Thyroid gland (tissue), 4 donors: ENCODE measurements around the gene C2orf66. TPM values are rescaled to one million over a fixed set of nuclear protein-coding genes. Genes with fewer than 3 reads are reported as not detected.

Experiments
- DNase-seq, 2 donors: peaks; one replicate each; pipeline ENCODE4 v3.0.0-alpha.2; 2019
- H3K27ac ChIP-seq, 3 donors: fragments of 200-600 bp; sonication (generic); 1 replicate in 2 of 3; 2 replicates in 1 of 3; pipeline ENCODE4 v1.5.1; 2016 to 2019; ENCODE audit warnings: mild to moderate bottlenecking in 1 of 3, moderate library complexity in 1 of 3
- H3K27me3 ChIP-seq: fragments of 200-600 bp; sonication (generic); one replicate; pipeline ENCODE4 v1.5.1; 2019
- H3K36me3 ChIP-seq, 2 donors: fragments of 200-600 bp; sonication (generic); one replicate each; pipeline ENCODE4 v1.5.1; 2016 to 2019
- H3K4me1 ChIP-seq, 2 donors: fragments of 200-600 bp; sonication (generic); one replicate each; pipeline ENCODE4 v1.5.1; 2017 to 2019
- H3K4me3 ChIP-seq, 3 donors: fragments of 200-600 bp; sonication (generic); replicated peaks in 1 of 3; 1 replicate in 2 of 3; 2 replicates in 1 of 3; pipeline ENCODE4 v1.5.1; 2016; ENCODE audit warnings: mild to moderate bottlenecking in 1 of 3
- H3K9me3 ChIP-seq: fragments of 200-600 bp; sonication (generic); one replicate; pipeline ENCODE4 v1.5.1; 2017
- POLR2A ChIP-seq, 2 donors: fragments of 450-650 bp; IDR thresholded peaks; one replicate each; pipeline ENCODE4 v1.6.1; 2017; ENCODE audit warnings: antibody characterized with exemption in 2 of 2, mild to moderate bottlenecking in 2 of 2, moderate library complexity in 1 of 2
- WGBS, 2 donors: methylation state at CpG; one replicate each; pipeline ENCODE4 v1.1.5; 2017; 5-methylcytosine and 5-hydroxymethylcytosine counted together
- intact Hi-C: fragments of 100-400 bp; cut with DNase I; formaldehyde crosslinking; loops from one replicate; pipeline ENCODE4 v1.15.1; 2023
- total RNA-seq, 4 donors: library from RNA; depleted of rRNA; stranded (reverse); fragments of >200 nt; gene quantifications; one replicate each; pipeline ENCODE4 v1.2.3, GENCODE V29; 2016
- TF ChIP-seq, protein P1 (sequence below), 6 experiments: fragments of 200-600 bp in 3 of 6; fragments of 450-650 bp in 3 of 6; sonication (generic) in 3 of 6; IDR thresholded peaks; one replicate each; pipeline ENCODE4 v1.5.1; 2016 to 2019; ENCODE audit warnings: antibody characterized with exemption in 6 of 6, mild to moderate bottlenecking in 2 of 6, inconsistent platforms in 1 of 6, moderate library complexity in 1 of 6

Gene C2orf66
- total RNA-seq, 4 donors from 2014 or later = not detected

DNA sequence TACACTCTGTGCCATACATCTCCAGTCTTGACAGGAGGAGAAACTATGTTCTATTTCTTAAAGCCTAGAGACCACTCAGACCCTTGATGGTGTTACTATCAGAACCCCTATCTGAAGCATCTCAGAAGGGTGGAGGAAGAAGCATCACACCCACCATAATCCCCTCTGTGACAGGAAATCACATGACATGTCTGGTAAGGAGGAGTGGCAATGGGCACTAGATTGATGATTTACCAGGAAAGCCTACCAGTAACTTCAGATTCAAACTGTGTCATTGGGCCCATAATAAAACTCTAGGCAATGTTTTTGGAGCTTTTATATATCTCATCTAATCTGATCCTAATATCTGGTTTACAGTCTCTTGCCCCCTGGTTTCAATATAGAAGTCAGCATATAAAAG, 37.1 kb upstream of the C2orf66 start:
- Histone ChIP-seq H3K27me3 (no peaks in the 10 kb centered on the region), H3K4me1 (no peaks in the 10 kb centered on the region), H3K27ac (no peak overlapping the region), H3K4me3 (no peak overlapping the region), H3K9me3 (no peaks in the 10 kb centered on the region), H3K36me3 (peaks cover 0 to 2% of the 10 kb centered on the region in 2 donors)
- no peak for DNase-seq
- no peak for TF ChIP-seq POLR2A (IDR thresholded peaks at IDR 0.05)
- TF ChIP-seq, protein P1, sequence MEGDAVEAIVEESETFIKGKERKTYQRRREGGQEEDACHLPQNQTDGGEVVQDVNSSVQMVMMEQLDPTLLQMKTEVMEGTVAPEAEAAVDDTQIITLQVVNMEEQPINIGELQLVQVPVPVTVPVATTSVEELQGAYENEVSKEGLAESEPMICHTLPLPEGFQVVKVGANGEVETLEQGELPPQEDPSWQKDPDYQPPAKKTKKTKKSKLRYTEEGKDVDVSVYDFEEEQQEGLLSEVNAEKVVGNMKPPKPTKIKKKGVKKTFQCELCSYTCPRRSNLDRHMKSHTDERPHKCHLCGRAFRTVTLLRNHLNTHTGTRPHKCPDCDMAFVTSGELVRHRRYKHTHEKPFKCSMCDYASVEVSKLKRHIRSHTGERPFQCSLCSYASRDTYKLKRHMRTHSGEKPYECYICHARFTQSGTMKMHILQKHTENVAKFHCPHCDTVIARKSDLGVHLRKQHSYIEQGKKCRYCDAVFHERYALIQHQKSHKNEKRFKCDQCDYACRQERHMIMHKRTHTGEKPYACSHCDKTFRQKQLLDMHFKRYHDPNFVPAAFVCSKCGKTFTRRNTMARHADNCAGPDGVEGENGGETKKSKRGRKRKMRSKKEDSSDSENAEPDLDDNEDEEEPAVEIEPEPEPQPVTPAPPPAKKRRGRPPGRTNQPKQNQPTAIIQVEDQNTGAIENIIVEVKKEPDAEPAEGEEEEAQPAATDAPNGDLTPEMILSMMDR (IDR thresholded peaks at IDR 0.05) = no peak
- intact Hi-C loops = no loop called here

DNA sequence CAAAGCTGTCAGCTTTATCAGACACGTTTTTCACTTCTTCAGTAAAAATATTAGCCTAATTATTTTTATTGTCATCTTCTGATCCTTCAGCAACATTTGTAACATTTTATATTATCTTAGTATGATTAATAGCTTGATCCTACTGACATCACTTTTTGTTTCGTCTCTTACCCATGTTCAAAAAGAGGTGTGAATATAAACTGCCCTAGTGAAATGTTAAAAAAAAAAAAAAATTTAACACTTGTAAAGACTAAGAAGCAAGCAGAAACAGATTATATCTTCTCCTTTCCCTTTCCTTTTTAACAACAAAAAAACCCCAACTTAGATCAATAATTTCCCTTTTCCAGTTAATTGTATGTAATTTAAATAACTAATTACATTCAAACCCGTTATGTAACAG, 36.2 kb upstream of the C2orf66 start:
- peaks cover 0 to 2% of the 10 kb centered on the region in 2 donors for H3K36me3 ChIP-seq
- TF ChIP-seq, protein P1 (IDR thresholded peaks at IDR 0.05) = no peak
- no peak for TF ChIP-seq POLR2A (IDR thresholded peaks at IDR 0.05)
- intact Hi-C loops = no loop called here
- 91 to 92% methylated on average over 3 of the region's 3 CpGs for WGBS, 2 donors
- H3K4me3 ChIP-seq = no peak overlapping the region
- H3K27ac ChIP-seq = no peak overlapping the region
- no peaks in the 10 kb centered on the region for H3K9me3 ChIP-seq
- no peaks in the 10 kb centered on the region for H3K27me3 ChIP-seq
- DNase-seq = no peak
- H3K4me1 ChIP-seq = no peaks in the 10 kb centered on the region

DNA sequence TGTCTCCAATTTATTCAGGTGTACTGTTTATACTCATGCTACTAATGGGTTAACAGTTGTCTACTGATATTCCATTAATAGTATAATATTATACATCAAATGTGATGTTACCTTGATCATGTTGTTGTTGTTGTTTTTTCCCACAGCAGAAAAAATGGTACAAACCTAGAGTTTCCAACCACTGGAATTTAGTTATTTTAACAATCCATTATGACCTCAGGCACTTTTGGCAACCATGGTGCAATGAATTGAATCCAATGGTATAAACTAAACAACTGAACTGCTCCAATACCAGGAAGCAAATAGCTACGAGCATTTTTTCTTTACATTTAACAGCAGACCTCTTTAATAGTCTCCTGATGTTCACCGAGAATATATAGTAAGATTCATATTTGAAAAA, 31.0 kb upstream of the C2orf66 start:
- no peaks in the 10 kb centered on the region for H3K9me3 ChIP-seq
- H3K27ac ChIP-seq = no peak overlapping the region
- H3K36me3 ChIP-seq = no peaks in the 10 kb centered on the region
- intact Hi-C loops = no loop called here
- no peak for TF ChIP-seq POLR2A (IDR thresholded peaks at IDR 0.05)
- no peak overlapping the region for H3K4me3 ChIP-seq
- H3K27me3 ChIP-seq = no peaks in the 10 kb centered on the region
- DNase-seq = no peak
- 92 to 95% methylated on average over 2 of the region's 2 CpGs for WGBS, 2 donors
- no peaks in the 10 kb centered on the region for H3K4me1 ChIP-seq

DNA sequence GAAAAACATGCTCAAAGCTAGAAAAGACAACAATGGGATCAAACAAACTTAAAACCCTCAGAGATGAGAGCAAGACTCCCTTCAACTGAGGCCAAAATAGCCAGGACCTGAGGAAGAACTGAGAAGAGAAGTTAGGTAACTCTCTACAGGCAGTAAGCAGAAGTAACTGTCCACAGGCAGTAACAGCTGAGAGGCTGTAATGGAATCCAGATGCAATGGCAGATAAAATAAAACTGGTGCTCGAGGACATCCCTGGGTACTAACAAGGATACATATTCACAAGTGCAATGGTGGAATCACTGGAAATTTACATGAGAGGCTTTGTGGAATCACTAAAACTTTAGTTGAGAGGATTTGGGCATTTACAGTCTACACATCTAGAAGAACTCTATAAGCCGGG, 30.4 kb upstream of the C2orf66 start:
- no peak for DNase-seq
- no peaks in the 10 kb centered on the region for H3K36me3 ChIP-seq
- no peak for TF ChIP-seq POLR2A (IDR thresholded peaks at IDR 0.05)
- 97 to 98% methylated on average over 2 of the region's 2 CpGs for WGBS, 2 donors
- H3K4me3 ChIP-seq = no peak overlapping the region
- intact Hi-C loops = no loop called here
- no peaks in the 10 kb centered on the region for H3K4me1 ChIP-seq
- no peak overlapping the region for H3K27ac ChIP-seq
- H3K27me3 ChIP-seq = no peaks in the 10 kb centered on the region
- no peaks in the 10 kb centered on the region for H3K9me3 ChIP-seq

DNA sequence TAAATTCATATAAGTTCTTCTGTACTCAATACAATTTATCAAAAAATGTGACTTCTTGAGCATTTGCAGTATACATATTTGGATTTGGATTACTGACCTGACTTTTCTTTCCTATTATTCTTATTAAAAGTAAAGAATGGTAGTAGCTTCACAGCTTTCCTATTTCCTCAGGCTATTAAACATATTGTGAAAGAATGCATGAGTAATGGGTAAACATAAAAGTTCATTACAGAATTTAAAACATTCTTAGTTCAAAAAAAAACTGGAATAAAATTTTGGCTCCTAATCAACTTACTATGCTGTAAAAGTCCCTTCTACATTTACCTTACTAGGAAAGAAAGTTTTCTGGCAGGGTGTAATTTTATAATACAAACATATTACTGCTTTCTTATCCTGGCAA, 27.3 kb upstream of the C2orf66 start:
- Histone ChIP-seq H3K4me1 (no peaks in the 10 kb centered on the region), H3K4me3 (no peak overlapping the region), H3K36me3 (no peaks in the 10 kb centered on the region), H3K27ac (no peak overlapping the region), H3K27me3 (no peaks in the 10 kb centered on the region), H3K9me3 (no peaks in the 10 kb centered on the region)
- TF ChIP-seq, protein P1 (IDR thresholded peaks at IDR 0.05) = no peak
- TF ChIP-seq POLR2A (IDR thresholded peaks at IDR 0.05) = no peak
- intact Hi-C loops = no loop called here
- DNase-seq = no peak

DNA sequence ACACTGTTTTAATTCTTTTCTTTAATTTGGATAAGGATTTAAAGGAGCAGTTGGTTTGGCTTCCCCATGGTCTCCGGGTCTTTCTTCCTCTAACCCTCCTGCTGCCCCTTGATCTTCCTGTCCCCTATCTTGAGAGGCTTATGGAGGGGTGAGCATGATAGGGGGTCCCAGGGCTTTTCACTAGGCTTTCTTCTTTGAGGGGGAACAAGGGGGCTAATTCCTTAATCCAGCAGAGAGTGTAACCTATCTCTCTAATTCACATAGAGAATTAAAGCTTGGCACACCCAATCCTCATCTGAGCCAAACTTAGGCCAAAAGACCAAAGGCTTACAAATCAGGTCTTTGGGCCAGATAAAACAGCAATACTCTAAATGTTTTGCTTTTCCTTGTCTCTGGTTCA, 21.5 kb upstream of the C2orf66 start:
- DNase-seq = no peak
- no peak overlapping the region for H3K4me3 ChIP-seq
- H3K27ac ChIP-seq = no peak overlapping the region
- no peaks in the 10 kb centered on the region for H3K27me3 ChIP-seq
- H3K36me3 ChIP-seq = no peaks in the 10 kb centered on the region
- no peaks in the 10 kb centered on the region for H3K9me3 ChIP-seq
- 90 to 94% methylated on average over 1 of the region's 1 CpG for WGBS, 2 donors
- H3K4me1 ChIP-seq = no peaks in the 10 kb centered on the region
- intact Hi-C loops = no loop called here
- no peak for TF ChIP-seq POLR2A (IDR thresholded peaks at IDR 0.05)
- TF ChIP-seq, protein P1 (IDR thresholded peaks at IDR 0.05) = no peak
